Endothelial cell of hepatic sinusoid (primary cell): ENCODE measurements around the gene ABAT.
"Not testable (repeated sequence)": the region's sequence is repeated elsewhere in the genome, so short reads cannot be mapped to it uniquely, and the experiment has no call there.

Source experiments
- in situ Hi-C: cut with HindIII; loops from 2 replicates; pipeline ENCODE4 v1.10.0; 2017; ENCODE audit warnings: low sequenced_read_pairs

The ABAT gene

GRCh38 chr16:8774208-8774607, 99.8 kb downstream of the ABAT start:
- in situ Hi-C loops: no loop called here

GRCh38 chr16:8775359-8775758, 100.9 kb downstream of the ABAT start:
- in situ Hi-C loops: no loop called here

GRCh38 chr16:8776129-8776584, 101.7 kb downstream of the ABAT start:
- in situ Hi-C loops: no loop called here

GRCh38 chr16:8777217-8777616, 102.8 kb downstream of the ABAT start:
- in situ Hi-C loops: no loop called here

GRCh38 chr16:8781797-8782196, 107.4 kb downstream of the ABAT start:
- in situ Hi-C loops: no loop called here

DNA sequence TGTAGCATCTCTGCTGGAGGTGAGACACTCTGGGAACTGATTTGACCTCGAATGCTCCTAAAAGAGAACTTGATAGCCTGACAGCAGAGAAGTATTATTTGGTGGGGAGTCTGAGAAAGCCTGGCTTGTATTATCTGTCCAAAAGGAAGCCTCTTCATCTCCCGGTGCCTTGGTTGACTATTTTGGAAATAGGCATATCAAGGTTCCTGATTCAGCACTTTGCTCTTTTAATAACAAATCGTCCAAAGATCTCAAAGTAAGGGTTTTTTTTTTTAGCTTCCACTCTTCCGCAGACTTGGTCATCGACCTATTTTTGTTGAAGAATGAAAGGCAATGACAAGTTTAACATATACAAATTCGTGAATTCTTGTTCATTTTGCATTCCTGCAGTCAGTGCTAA, 108.3 kb downstream of the ABAT start:
- in situ Hi-C loops: no loop called here

DNA sequence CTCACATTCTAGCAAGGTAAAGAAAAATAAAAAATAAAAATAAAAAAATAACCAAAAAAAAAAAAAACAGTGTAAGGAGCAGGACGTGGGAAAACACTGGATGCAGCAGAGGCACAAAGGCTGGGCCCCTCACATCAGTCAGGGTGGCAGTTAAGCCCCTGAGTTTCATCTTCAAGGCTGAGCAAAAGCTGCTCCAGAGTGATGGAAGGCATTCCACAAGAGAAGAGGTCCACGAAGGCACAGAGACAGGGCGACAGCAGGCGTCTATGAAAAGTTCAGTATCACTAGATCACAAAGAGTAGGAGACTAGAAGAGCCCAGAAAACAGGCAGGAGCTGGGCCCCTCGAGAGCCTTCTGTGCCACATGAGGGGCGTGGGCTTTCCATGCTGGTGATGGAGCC, 111.0 kb downstream of the ABAT start:
- in situ Hi-C loops: no loop called here

DNA sequence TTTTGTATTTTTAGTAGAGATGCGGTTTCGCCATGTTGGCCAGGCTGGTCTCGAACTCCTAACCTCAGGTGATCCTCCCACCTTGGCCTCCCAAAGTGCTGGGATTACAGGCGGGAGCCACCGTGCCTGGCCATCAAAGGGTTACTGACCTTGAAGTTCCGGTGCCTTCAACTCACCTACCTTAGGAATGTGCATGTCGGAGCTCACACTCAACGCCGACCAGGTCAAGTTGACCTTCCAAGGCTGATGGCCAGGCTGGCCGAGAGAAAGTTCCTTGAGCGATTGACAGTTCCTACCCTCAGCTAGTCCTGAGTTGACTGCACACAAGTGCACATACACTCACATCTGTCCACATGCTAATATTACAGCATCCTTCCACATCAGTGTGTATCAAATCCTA, 111.9 kb downstream of the ABAT start:
- in situ Hi-C loops: not testable (repeated sequence)

DNA sequence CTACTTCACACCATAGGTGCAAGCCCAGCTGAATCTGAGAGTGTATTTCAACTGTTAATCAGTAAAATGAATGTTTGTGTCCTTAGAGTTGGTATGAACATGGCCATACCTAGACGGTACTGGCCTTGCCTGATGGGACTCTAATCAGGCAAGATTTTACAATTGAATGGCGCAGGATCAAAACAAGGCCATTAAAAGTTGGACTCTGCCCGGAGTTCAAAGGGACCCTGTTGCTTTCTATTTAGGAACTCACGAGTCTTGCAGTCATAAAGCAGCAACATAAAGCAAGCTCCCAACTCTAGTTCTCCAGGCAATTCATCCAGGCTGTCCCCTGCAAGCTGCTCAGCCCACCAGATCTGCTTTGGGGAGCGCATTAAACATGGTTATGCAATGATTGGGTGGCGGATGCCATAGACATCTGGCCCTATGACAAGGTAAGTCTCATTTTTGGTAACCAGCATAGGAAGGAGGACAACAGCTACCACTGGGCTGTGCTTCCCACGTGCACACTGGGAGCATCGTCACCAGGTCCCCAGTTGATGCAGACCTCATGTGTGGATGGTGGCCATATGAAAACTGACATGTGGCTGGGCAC, 114.3 kb downstream of the ABAT start:
- in situ Hi-C loops: no loop called here

DNA sequence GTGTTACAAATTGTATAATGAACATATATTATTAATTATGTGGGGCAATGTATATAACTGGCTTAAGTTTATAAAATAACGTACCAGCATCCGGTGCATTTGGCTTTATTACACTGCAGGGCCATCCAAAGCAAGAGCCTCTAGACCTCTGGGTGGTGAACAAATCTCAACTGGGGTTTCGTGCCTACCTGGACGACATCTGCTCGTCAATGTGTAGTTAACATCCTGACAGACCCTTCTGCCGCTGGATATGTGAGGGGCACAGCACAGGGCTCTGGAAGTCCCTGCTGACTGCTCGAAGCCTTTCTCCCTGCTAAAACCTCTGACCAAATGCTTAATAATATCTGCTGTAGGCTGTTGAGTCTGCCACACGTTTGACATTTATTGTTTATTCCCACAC, 120.7 kb downstream of the ABAT start:
- in situ Hi-C loops: no loop called here

DNA sequence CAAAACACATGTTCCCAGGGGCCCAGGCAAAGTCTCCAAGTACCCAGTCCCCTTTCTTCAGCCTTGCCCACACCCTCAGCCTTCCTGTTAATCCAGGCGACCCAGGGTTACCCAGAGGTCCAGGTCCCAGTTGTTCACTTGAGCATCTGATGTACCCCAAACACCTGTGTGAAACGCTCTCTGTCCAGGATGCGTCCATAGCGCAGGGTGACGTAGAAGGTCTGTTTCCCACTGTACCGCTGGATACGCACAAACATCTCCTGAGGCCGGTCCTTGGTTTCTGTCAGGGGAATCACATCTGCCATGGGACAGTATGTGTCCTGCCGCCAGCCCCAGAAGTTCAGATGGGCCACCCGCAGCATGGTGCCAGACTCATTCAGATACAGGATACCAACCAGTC, 121.4 kb downstream of the ABAT start:
- in situ Hi-C loops: no loop called here

- in situ Hi-C loops: no loop called here
Observed at GRCh38 chr16:8796469-8797363, 122.3 kb downstream of the ABAT start.

DNA sequence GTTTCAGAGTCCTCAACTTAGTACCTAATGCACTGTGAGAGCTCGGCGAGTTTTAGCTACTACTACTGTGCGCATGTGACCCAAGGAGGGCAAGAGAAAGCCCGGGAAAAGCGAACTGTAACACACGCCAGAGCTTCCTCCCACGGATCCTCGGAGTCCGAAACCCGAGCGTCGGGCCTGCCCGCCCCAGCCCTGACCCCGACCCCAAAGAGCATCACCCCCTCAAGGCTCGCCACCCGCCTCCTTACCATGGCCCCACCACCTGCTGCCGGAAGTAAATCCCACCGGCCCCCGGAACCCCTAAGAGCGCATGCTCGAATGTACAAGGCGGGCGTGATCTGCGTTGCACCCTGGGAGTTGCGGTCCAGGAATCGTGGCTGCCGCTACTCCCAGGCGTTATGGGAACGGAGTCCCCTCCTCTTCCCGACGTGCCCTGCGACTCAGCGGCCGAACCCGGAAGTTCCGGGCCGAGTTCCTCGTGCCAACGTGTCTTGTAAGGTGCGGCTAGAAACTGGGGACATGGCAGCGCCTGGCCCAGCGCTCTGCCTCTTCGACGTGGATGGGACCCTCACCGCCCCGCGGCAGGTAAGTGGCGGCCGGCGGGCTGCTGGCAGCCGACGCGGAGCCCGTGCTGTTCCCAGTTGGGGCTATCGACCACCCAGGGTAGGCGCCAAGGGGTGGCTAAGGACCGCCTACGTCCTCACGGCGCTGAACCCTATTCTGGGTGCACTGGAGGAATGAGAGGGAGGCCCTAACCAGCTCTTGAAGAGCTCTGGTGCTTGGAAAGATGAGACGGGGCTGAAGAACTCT, 123.2 kb downstream of the ABAT start, which contains the start of the genes PMM2 and TMEM186:
Gene PMM2, plus strand, starts transcription at position 476 of the 810 bp plus-strand sequence. Its CDS starts 44 bp downstream, at position 520.
Gene TMEM186, minus strand, starts transcription at position 276 of the 810 bp plus-strand sequence. Its CDS starts 25 bp downstream, at position 251.
- in situ Hi-C loops: no loop called here

- in situ Hi-C loops: no loop called here
Observed at GRCh38 chr16:8798174-8798527, 123.7 kb downstream of the ABAT start.

- in situ Hi-C loops: no loop called here
Observed at GRCh38 chr16:8798535-8799157, 124.2 kb downstream of the ABAT start.

DNA sequence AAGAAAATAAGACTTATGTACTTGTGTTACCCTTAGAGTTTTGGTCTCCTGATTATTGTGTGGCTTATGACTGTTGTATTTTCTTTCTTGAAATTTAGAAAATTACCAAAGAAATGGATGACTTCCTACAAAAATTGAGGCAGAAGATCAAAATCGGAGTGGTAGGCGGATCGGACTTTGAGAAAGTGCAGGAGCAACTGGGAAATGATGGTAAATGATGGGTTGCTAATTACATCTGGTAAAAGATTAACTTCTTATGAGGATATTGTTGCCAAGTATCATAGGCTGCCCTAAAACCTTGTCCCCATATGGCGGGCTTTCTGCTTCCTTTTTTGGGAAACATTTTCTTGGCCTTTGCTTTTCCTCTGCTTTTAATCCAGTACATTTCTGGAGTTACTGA, 127.3 kb downstream of the ABAT start:
- in situ Hi-C loops: loop anchor here (5.0 kb wide), 1 partner anchor 91 kb away; no protein-coding TSS in a partner anchor

GRCh38 chr16:8803733-8804132, 129.3 kb downstream of the ABAT start:
- in situ Hi-C loops: loop anchor here (5.0 kb wide), 1 partner anchor 89 kb away; no protein-coding TSS in a partner anchor

- in situ Hi-C loops: loop anchor here (5.0 kb wide), 1 partner anchor 88 kb away; no protein-coding TSS in a partner anchor
Observed at GRCh38 chr16:8804313-8804712, 129.9 kb downstream of the ABAT start.

DNA sequence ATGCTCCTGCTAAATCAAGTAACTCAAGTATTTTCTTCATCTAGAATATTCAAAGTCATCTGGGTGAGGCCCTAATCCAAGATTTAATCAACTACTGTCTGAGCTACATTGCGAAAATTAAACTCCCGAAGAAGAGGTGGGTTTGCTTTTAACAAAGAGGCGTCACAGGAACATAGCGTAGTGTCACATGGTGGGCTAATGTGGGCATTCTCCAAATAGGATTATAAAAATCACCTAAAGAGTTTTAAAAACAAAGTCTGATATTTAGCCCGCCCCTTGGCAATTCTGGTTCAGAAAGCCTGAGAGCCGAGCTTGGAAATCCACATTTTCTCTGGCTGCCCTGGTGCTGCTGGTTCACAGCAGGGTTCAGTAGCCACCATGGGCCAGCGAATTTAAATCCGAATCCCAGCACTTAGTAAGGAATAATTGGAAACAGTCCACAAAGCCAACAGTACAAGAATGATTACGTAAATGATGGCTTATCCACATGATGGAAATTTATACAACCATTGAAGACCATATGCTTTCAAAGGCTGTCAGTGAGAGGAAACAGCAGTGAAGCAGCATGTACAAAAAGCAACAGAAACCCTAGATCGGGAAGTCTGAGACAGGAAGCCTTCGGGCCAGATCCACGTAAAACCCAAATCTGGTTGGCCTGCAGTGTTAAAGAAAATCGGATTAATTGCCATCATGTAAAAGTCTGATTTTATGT, 132.0 kb downstream of the ABAT start:
- in situ Hi-C loops: no loop called here

GRCh38 chr16:8807189-8807588, 132.8 kb downstream of the ABAT start:
- in situ Hi-C loops: no loop called here
